GM12872 (cell line): ENCODE results near the gene CCDC90B.

Source experiments
- TF ChIP-seq, protein P1 (sequence below): IDR thresholded peaks from 3 replicates; pipeline ENCODE4 v1.5.1; 2011; ENCODE audit warnings: low read depth, mild to moderate bottlenecking, low read length, moderate library complexity; ENCODE audit not compliant: insufficient read depth

The CCDC90B gene

GRCh38 chr11:83282084-83282716, 4.0 kb downstream of the CCDC90B start:
- TF ChIP-seq, protein P1, sequence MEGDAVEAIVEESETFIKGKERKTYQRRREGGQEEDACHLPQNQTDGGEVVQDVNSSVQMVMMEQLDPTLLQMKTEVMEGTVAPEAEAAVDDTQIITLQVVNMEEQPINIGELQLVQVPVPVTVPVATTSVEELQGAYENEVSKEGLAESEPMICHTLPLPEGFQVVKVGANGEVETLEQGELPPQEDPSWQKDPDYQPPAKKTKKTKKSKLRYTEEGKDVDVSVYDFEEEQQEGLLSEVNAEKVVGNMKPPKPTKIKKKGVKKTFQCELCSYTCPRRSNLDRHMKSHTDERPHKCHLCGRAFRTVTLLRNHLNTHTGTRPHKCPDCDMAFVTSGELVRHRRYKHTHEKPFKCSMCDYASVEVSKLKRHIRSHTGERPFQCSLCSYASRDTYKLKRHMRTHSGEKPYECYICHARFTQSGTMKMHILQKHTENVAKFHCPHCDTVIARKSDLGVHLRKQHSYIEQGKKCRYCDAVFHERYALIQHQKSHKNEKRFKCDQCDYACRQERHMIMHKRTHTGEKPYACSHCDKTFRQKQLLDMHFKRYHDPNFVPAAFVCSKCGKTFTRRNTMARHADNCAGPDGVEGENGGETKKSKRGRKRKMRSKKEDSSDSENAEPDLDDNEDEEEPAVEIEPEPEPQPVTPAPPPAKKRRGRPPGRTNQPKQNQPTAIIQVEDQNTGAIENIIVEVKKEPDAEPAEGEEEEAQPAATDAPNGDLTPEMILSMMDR, result no peak

DNA sequence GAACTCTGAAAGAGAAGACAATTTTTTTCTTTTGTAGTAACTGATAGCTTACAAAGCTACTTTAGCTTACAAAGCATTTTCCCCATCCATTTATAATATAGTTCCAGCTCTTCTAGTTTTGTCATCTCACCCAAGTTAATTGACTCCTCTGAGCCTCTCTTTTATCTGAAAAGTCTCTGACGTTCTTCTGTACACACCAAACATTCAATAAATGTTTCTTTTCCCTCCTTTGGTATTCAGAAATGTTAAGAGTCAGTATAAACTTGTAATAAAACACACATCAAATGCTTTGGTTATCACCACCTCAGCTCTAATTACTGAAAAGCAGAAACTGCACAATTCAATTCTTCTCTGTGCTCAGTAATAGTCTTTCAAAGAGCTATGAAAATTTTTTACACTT, 5.9 kb downstream of the CCDC90B start:
- TF ChIP-seq, protein P1, result no peak

DNA sequence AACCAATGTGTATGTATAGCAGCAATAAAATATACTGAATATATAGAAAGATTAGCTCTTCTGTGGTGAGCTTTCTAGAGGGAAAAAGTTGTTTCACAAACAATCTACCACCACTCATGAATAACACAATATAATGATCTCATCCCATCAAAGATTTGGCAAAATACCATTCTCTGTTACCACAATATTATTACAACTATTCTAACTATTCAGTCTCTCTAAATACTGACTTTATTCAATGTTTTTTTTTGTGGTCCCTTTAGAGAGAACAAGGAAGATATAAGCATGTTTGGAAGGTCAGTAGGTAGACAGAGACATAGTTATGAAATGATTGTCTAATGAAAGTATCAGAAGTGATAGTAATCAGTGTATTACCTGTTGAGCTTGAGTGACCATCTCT, 7.8 kb downstream of the CCDC90B start:
- TF ChIP-seq, protein P1, result no peak

DNA sequence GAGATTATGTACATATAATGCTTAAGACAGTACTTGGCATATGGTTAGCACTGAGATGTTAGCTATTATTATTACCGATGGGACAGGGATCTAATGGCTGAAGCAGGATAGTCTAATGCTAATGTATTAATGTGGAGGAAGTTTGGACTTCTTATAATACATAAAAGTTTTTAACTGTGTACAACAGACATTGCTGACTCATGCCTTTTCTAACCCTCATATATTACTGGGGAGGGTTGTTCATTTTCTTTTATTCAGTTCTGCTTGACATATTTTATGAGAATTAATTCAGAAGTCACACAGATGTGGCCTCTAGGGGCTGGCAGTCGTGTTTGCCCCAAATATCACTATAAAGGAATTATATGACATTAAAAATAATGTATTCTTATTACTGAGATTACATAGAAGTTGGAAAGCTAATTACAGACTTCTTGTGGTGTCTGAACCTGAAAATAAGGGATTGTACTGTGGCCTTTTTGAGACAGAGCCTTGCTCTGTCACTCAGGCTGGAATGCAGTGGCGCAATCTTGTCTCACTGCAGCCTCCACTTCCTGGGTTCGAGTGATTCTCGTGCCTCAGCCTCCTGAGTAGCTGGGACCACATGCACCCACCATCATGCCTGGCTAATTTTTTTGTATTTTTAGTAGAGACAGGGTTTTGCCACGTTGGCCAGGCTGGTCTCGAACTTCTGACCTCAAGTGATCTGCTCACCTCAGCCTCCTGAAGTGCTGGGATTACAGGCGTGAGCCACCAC, 10.1 kb downstream of the CCDC90B start:
- TF ChIP-seq, protein P1, result no peak

GRCh38 chr11:83272627-83273026, 13.5 kb downstream of the CCDC90B start:
- TF ChIP-seq, protein P1, result no peak

DNA sequence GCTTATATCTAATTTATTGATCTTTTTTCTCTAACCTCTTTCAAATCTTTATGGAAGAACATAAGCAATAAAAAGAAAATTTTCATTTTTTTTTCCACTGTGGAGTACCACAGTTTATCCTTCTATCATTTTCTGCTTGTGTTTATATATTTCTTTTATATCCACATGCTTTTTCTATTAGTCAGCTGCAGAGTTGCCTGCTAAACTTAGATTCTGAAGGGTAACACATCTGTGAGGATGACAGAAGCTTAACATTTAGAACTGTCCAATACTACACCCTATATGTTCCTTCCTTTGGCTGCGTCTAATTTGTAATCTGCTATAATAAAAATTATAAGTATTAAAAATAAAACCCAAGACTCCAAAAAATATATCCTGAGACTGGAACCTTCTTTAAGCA, 20.8 kb downstream of the CCDC90B start:
- TF ChIP-seq, protein P1, result no peak

- TF ChIP-seq, protein P1, result no peak
Measured at GRCh38 chr11:83259559-83259958, 26.6 kb downstream of the CCDC90B start.
